H9 (cell line): ENCODE data around the gene CDK6. TPM values are rescaled to one million over a fixed set of nuclear protein-coding genes. Genes with fewer than 3 reads are reported as not detected.

ENCODE experiments used
- DNase-seq: peaks from one replicate; pipeline ENCODE4 v3.0.0-alpha.2; 2017
- H2AFZ ChIP-seq: one replicate; pipeline ENCODE4 v1.6.1; 2013; ENCODE audit warnings: mild to moderate bottlenecking, low read length, control low read depth, moderate library complexity
- H2AK5ac ChIP-seq: 2 replicates; pipeline ENCODE4 v1.6.1; 2013; ENCODE audit warnings: low read length, control low read depth, mixed read lengths; ENCODE audit not compliant: insufficient read length
- H2BK120ac ChIP-seq: one replicate; pipeline ENCODE4 v1.6.1; 2013; ENCODE audit warnings: low read depth, mild to moderate bottlenecking, low read length, control low read depth, inconsistent platforms; ENCODE audit not compliant: poor library complexity, severe bottlenecking
- H2BK12ac ChIP-seq: 2 replicates; pipeline ENCODE4 v1.6.1; 2013; ENCODE audit warnings: low read length, control low read depth, mixed read lengths, low read depth; ENCODE audit not compliant: insufficient read length
- H2BK15ac ChIP-seq: 2 replicates; pipeline ENCODE4 v1.6.1; 2013; ENCODE audit warnings: low read depth, low read length, control low read depth
- H2BK20ac ChIP-seq: one replicate; pipeline ENCODE4 v1.6.1; 2013; ENCODE audit warnings: low read depth, mild to moderate bottlenecking, low read length, control low read depth, inconsistent platforms; ENCODE audit not compliant: poor library complexity, severe bottlenecking
- H2BK5ac ChIP-seq: 2 replicates; pipeline ENCODE4 v1.6.1; 2013; ENCODE audit warnings: low read length, control low read depth, mixed read lengths; ENCODE audit not compliant: insufficient read length
- H3K14ac ChIP-seq: 2 replicates; pipeline ENCODE4 v1.6.1; 2013; ENCODE audit warnings: low read length, control low read depth; ENCODE audit not compliant: insufficient read depth
- H3K18ac ChIP-seq: 2 replicates; pipeline ENCODE4 v1.6.1; 2013; ENCODE audit warnings: low read depth, mild to moderate bottlenecking, mixed read lengths, low read length, control low read depth; ENCODE audit not compliant: insufficient read length
- H3K23ac ChIP-seq: 2 replicates; pipeline ENCODE4 v1.6.1; 2013; ENCODE audit warnings: low read length, control low read depth, mixed read lengths, low read depth; ENCODE audit not compliant: insufficient read length
- H3K23me2 ChIP-seq: 2 replicates; pipeline ENCODE4 v1.6.1; 2013; ENCODE audit warnings: low read depth, mild to moderate bottlenecking, mixed read lengths, low read length, control low read depth; ENCODE audit not compliant: insufficient read length, poor library complexity, severe bottlenecking
- H3K27ac ChIP-seq: 2 replicates; pipeline ENCODE4 v1.5.1; 2013; ENCODE audit warnings: low read length, control low read depth, mixed read lengths, low read depth; ENCODE audit not compliant: insufficient read length
- H3K27me3 ChIP-seq: 2 replicates; pipeline ENCODE4 v1.6.1; 2013; ENCODE audit warnings: low read length, control low read depth, inconsistent platforms; ENCODE audit not compliant: insufficient read depth
- H3K4ac ChIP-seq: 2 replicates; pipeline ENCODE4 v1.6.1; 2013; ENCODE audit warnings: low read depth, mild to moderate bottlenecking, control low read depth, inconsistent platforms, low read length, moderate library complexity
- H3K4me1 ChIP-seq: 2 replicates; pipeline ENCODE4 v1.6.1; 2013; ENCODE audit warnings: low read length, control low read depth, inconsistent platforms; ENCODE audit not compliant: insufficient read depth
- H3K4me2 ChIP-seq: 2 replicates; pipeline ENCODE4 v1.6.1; 2013; ENCODE audit warnings: low read length, control low read depth, mixed read lengths; ENCODE audit not compliant: insufficient read length, insufficient read depth
- H3K56ac ChIP-seq: 2 replicates; pipeline ENCODE4 v1.6.1; 2013; ENCODE audit warnings: low read depth, mild to moderate bottlenecking, mixed read lengths, low read length, control low read depth; ENCODE audit not compliant: insufficient read length
- H3K79me1 ChIP-seq: 2 replicates; pipeline ENCODE4 v1.6.1; 2013; ENCODE audit warnings: low read depth, mild to moderate bottlenecking, moderate library complexity, low read length, control low read depth, inconsistent platforms; ENCODE audit not compliant: insufficient read depth, poor library complexity, severe bottlenecking
- H3K79me2 ChIP-seq: 2 replicates; pipeline ENCODE4 v1.6.1; 2013; ENCODE audit warnings: low read length, control low read depth, inconsistent platforms; ENCODE audit not compliant: insufficient read depth
- H3K9ac ChIP-seq: 2 replicates; pipeline ENCODE4 v1.6.1; 2013; ENCODE audit warnings: low read length, control low read depth, mixed read lengths; ENCODE audit not compliant: insufficient read length; ENCODE audit errors: extremely low read depth
- H3K9me3 ChIP-seq: one replicate; pipeline ENCODE4 v1.6.1; 2013; ENCODE audit warnings: low read depth, low read length, inconsistent platforms; ENCODE audit not compliant: control insufficient read depth
- H3T11ph ChIP-seq: one replicate; pipeline ENCODE4 v1.6.1; 2013; ENCODE audit warnings: mild to moderate bottlenecking, low read length, control low read depth, inconsistent platforms
- H4K20me1 ChIP-seq: one replicate; pipeline ENCODE4 v1.6.1; 2013; ENCODE audit not compliant: control insufficient read depth, insufficient read length, insufficient read depth
- H4K5ac ChIP-seq: 2 replicates; pipeline ENCODE4 v1.6.1; 2013; ENCODE audit warnings: low read depth, mild to moderate bottlenecking, mixed read lengths, low read length, control low read depth; ENCODE audit not compliant: insufficient read length
- H4K8ac ChIP-seq: replicated peaks from 2 replicates; pipeline ENCODE4 v1.6.1; 2013; ENCODE audit warnings: low read length, control low read depth, mixed read lengths, low read depth; ENCODE audit not compliant: insufficient read length
- H4K91ac ChIP-seq: 2 replicates; pipeline ENCODE4 v1.6.1; 2013; ENCODE audit warnings: low read depth, mild to moderate bottlenecking, moderate library complexity, mixed read lengths, low read length, control low read depth; ENCODE audit not compliant: insufficient read length
- H3K27ac Mint-ChIP-seq, 3 experiments: 2 replicates in 2 of 3; 3 replicates in 1 of 3; pipeline ENCODE4 v1.8.0; 2020 to 2021; ENCODE audit warnings: mixed read lengths in 3 of 3, mild to moderate bottlenecking in 1 of 3, moderate library complexity in 1 of 3
- H3K27me3 Mint-ChIP-seq: 2 replicates; pipeline ENCODE4 v1.8.0; 2021; ENCODE audit warnings: low read depth, mild to moderate bottlenecking, moderate library complexity, mixed read lengths
- H3K36me3 Mint-ChIP-seq, 3 experiments: 2 replicates in 2 of 3; 3 replicates in 1 of 3; pipeline ENCODE4 v1.8.0; 2020 to 2021; ENCODE audit warnings: low read depth in 3 of 3, mixed read lengths in 3 of 3; ENCODE audit not compliant: insufficient read depth in 1 of 3
- H3K4me1 Mint-ChIP-seq, 2 experiments: 2 replicates each; pipeline ENCODE4 v1.8.0; 2020; ENCODE audit warnings: mixed read lengths in 2 of 2
- H3K4me3 Mint-ChIP-seq, 2 experiments: 2 replicates in 1 of 2; 3 replicates in 1 of 2; pipeline ENCODE4 v1.8.0; 2020 to 2021; ENCODE audit warnings: mild to moderate bottlenecking in 2 of 2, mixed read lengths in 2 of 2, moderate library complexity in 1 of 2
- H3K9me3 Mint-ChIP-seq, 2 experiments: 2 replicates in 1 of 2; 3 replicates in 1 of 2; pipeline ENCODE4 v1.8.0; 2020; ENCODE audit warnings: mild to moderate bottlenecking in 2 of 2, mixed read lengths in 2 of 2, moderate library complexity in 1 of 2
- CTCF ChIP-seq: fragments of 200-600 bp; sonication (generic); conservative IDR thresholded peaks from 3 replicates; pipeline ENCODE4 v1.8.0; 2021; ENCODE audit warnings: antibody characterized with exemption, mild to moderate bottlenecking
- WGBS: extraction: QIAGEN DNeasy Blood & Tissue Kit; methylation state at CpG from one replicate; pipeline ENCODE4 v1.1.7; 2013; ENCODE audit warnings: missing lambda C conversion rate, low lambda C conversion rate, mixed read lengths; ENCODE audit not compliant: insufficient read length; ENCODE audit errors: extremely low coverage; 5-methylcytosine and 5-hydroxymethylcytosine counted together
- total RNA-seq: library from RNA; stranded (reverse); gene quantifications from 2 replicates; pipeline ENCODE4 v1.2.1, GENCODE V29; 2021

The CDK6 gene
- total RNA-seq, 1 experiment from 2014 or later, result 30.0 TPM

DNA sequence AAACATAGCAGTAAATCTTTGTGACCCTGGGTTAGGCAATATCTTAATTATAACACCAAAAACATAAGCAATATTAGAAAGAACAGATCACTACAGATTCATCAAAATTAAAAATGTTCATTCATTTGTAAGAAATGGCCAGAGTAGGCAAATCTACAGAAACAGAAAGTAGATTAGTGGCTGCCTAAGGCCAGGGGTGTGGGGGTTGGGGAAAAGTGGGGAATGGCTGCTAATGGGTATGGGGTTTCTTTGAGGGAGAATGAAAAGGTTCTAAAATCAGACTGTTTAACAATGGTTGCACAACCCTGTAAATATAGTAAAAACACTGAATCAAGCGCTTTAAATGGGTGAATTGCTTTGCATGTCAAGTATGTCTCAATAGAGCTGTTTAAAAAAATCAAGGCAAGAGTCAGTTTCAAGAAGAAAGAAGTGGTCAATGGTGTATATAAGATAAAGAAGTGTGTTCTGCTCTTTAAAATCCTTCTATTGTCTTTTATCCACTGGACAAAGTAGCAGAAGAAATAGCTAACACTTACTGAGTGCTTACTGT is 42.6 kb downstream of the CDK6 start:
- H3K27ac Mint-ChIP-seq, result no peak overlapping the region
- Histone ChIP-seq H3K27ac (no peak overlapping the region), H3K4ac (no peak overlapping the region), H3K4me1 (no peaks in the 10 kb centered on the region), H4K5ac (no peak overlapping the region), H2BK15ac (no peak overlapping the region), H3T11ph (no peak overlapping the region), H2BK20ac (no peak overlapping the region), H3K27me3 (no peaks in the 10 kb centered on the region), H4K20me1 (no peaks in the 10 kb centered on the region), H3K23me2 (no peaks in the 10 kb centered on the region), H2AFZ (no peak overlapping the region), H3K23ac (no peak overlapping the region), H2AK5ac (no peak overlapping the region), H2BK120ac (no peak overlapping the region), H3K56ac (no peak overlapping the region), H4K91ac (no peak overlapping the region), H3K9ac (no peak overlapping the region), H3K79me2 (no peaks in the 10 kb centered on the region), H3K4me2 (no peak overlapping the region), H3K18ac (no peak overlapping the region), H3K79me1 (no peaks in the 10 kb centered on the region), H4K8ac (no peak overlapping the region), H3K14ac (no peak overlapping the region), H2BK5ac (no peak overlapping the region), H3K9me3 (no peaks in the 10 kb centered on the region), H2BK12ac (no peak overlapping the region)
- peaks cover 11 to 12% of the 10 kb centered on the region in 2 experiments; a peak in 4 of 5 replicates for H3K9me3 Mint-ChIP-seq
- WGBS, result no CpG with 5 or more reads among the region's 1 CpG
- TF ChIP-seq CTCF, result no peak
- H3K4me1 Mint-ChIP-seq, result peaks cover 7 to 10% of the 10 kb centered on the region in 2 experiments
- DNase-seq, result no peak
- no peaks in the 10 kb centered on the region for H3K27me3 Mint-ChIP-seq
- H3K4me3 Mint-ChIP-seq, result no peak overlapping the region
- H3K36me3 Mint-ChIP-seq, result peaks cover 11 to 22% (median 12%) of the 10 kb centered on the region in 3 experiments; a peak in 6 of 7 replicates
